K562 (cell line): ENCODE results near the gene TSPAN16. TPM values are rescaled to one million over a fixed set of nuclear protein-coding genes. Genes with fewer than 3 reads are reported as not detected.

ENCODE experiments used
- ATAC-seq: fragments of 200-7000 bp; cut with Tn5 transposase; 3 replicates; pipeline ENCODE4 v1.9.1; 2020; ENCODE audit warnings: moderate library complexity
- BruUV-seq: library from RNA; stranded (reverse); fragments of 400-500 nt; replicated peaks from 2 replicates; lab custom pipeline; 2021; lab: Mats Ljungman, UMichigan
- CTCF ChIA-PET: fragments of 300-600 bp; formaldehyde crosslinking; extraction: SDS; loops from one replicate; lab custom pipeline; 2021; ENCODE audit warnings: low intra/inter-chr PET ratio; lab: Yijun Ruan, JAX
- POLR2A ChIA-PET: fragments of 300-600, 350-650 bp; sonication (Branson Sonifier 250); formaldehyde crosslinking; extraction: SDS; loops from one replicate; lab custom pipeline; 2021; ENCODE audit warnings: antibody characterized with exemption, inconsistent platforms; lab: Yijun Ruan, JAX
- DNase-seq, 4 experiments: peaks; one replicate each; pipeline versions ENCODE4 v3.0.0 to v3.0.0-alpha.2; 2011 to 2018; ENCODE audit warnings: low spot score in 3 of 4, mixed read lengths in 3 of 4; ENCODE audit errors: extremely low read depth in 1 of 4
- FAIRE-seq: peaks from 2 replicates; lab custom pipeline; 2011; peaks lifted over from hg19 to GRCh38; lab: Jason Lieb, UNC
- H2AFZ ChIP-seq: 2 replicates; pipeline ENCODE4 v1.6.0; 2011; ENCODE audit warnings: low read depth, low read length, control low read depth, inconsistent platforms
- H3K27ac ChIP-seq: fragments of 200-600 bp; 3 replicates; pipeline ENCODE4 v1.8.0; 2011; ENCODE audit warnings: low read depth, mild to moderate bottlenecking, control low read depth, inconsistent platforms, low read length, moderate library complexity, mixed read lengths; ENCODE audit errors: extremely low read depth
- H3K27me3 ChIP-seq, 2 experiments: fragments of 300-600 bp in 1 of 2; 2 replicates in 1 of 2; 3 replicates in 1 of 2; pipeline versions ENCODE4 v1.6.0 to v1.8.0; 2011; ENCODE audit warnings: inconsistent platforms in 2 of 2, low read length in 2 of 2, mild to moderate bottlenecking in 1 of 2, mixed read lengths in 1 of 2, moderate library complexity in 1 of 2; ENCODE audit not compliant: control insufficient read depth in 2 of 2, insufficient read depth in 2 of 2
- H3K36me3 ChIP-seq: fragments of 300-600 bp; 3 replicates; pipeline ENCODE4 v1.8.0; 2011; ENCODE audit warnings: mild to moderate bottlenecking, low read length, inconsistent platforms; ENCODE audit not compliant: control insufficient read depth, insufficient read depth
- H3K4me1 ChIP-seq, 2 experiments: fragments of 200-600 bp in 1 of 2; replicated peaks in 1 of 2; 2 replicates in 1 of 2; 3 replicates in 1 of 2; pipeline versions ENCODE4 v1.5.1 to v1.8.0; 2011; ENCODE audit warnings: inconsistent platforms in 2 of 2, low read length in 2 of 2, mild to moderate bottlenecking in 1 of 2, mixed read lengths in 1 of 2, moderate library complexity in 1 of 2; ENCODE audit not compliant: control insufficient read depth in 2 of 2, insufficient read depth in 2 of 2
- H3K4me2 ChIP-seq: 2 replicates; pipeline ENCODE4 v1.6.1; 2011; ENCODE audit warnings: low read length, control low read depth, inconsistent platforms, mixed read lengths; ENCODE audit not compliant: insufficient read depth
- H3K4me3 ChIP-seq: fragments of 200-600 bp; sonication (generic), shearing (Covaris generic); 2 replicates; pipeline ENCODE4 v1.5.1; 2016; ENCODE audit warnings: control low read depth, inconsistent platforms
- H3K79me2 ChIP-seq: fragments of 200-600 bp; 3 replicates; pipeline ENCODE4 v1.8.0; 2011; ENCODE audit warnings: low read length, inconsistent platforms; ENCODE audit not compliant: control insufficient read depth, insufficient read depth
- H3K9ac ChIP-seq, 2 experiments: 2 replicates each; pipeline versions ENCODE4 v1.6.0 to v1.6.1; 2011; ENCODE audit warnings: low read depth in 2 of 2, low read length in 2 of 2, control low read depth in 1 of 2, inconsistent platforms in 1 of 2, mild to moderate bottlenecking in 1 of 2, mixed read lengths in 1 of 2; ENCODE audit not compliant: insufficient read depth in 1 of 2
- H3K9me1 ChIP-seq: one replicate; pipeline ENCODE4 v1.6.0; 2011; ENCODE audit warnings: inconsistent platforms, mild to moderate bottlenecking, low read length, moderate library complexity; ENCODE audit not compliant: control insufficient read depth, insufficient read depth
- H3K9me3 ChIP-seq: replicated peaks from 2 replicates; pipeline ENCODE4 v1.5.1; 2011; ENCODE audit warnings: low read depth, low read length, inconsistent platforms; ENCODE audit not compliant: control insufficient read depth, insufficient read depth
- H4K20me1 ChIP-seq: replicated peaks from 2 replicates; pipeline ENCODE4 v1.6.1; 2011; ENCODE audit warnings: low read length, inconsistent platforms, mixed read lengths; ENCODE audit not compliant: control insufficient read depth, insufficient read depth
- KLF10 ChIP-seq: fragments of 250-450 bp; sonication (Bioruptor Pico); IDR thresholded peaks from 2 replicates; pipeline ENCODE4 v1.6.1; 2021; ENCODE audit warnings: matching md5 sums
- MCM5 ChIP-seq: fragments of 450-650 bp; IDR thresholded peaks from 2 replicates; pipeline ENCODE4 v1.6.1; 2016; ENCODE audit warnings: low read depth
- MEF2D ChIP-seq: conservative IDR thresholded peaks from 2 replicates; pipeline ENCODE4 v1.6.1; 2016; ENCODE audit warnings: low read depth, missing genetic modification characterization, missing compliant biosample characterization
- MEIS2 ChIP-seq: fragments of 450-650 bp; IDR thresholded peaks from 2 replicates; pipeline ENCODE4 v1.6.1; 2014; ENCODE audit warnings: mild to moderate bottlenecking; ENCODE audit not compliant: partially characterized antibody
- RFX5 ChIP-seq: IDR thresholded peaks from 2 replicates; pipeline ENCODE4 v1.6.1; 2011; ENCODE audit warnings: low read depth, mild to moderate bottlenecking, improper control_type of control experiment, low read length
- SMARCA5 ChIP-seq: fragments of 450-650 bp; IDR thresholded peaks from 2 replicates; pipeline ENCODE4 v1.6.1; 2016
- TFAP4 ChIP-seq: sonication (generic); formaldehyde crosslinking; IDR thresholded peaks from 2 replicates; pipeline ENCODE4 v1.8.0; 2022; ENCODE audit warnings: missing genetic modification reagents, mild to moderate bottlenecking, moderate library complexity, borderline replicate concordance
- TOE1 ChIP-seq, 2 experiments: fragments of 450-650 bp in 1 of 2; sonication (generic) in 1 of 2; formaldehyde crosslinking in 1 of 2; IDR thresholded peaks; 2 replicates each; pipeline versions ENCODE4 v1.7.1 to v1.8.0; 2016 to 2022; ENCODE audit warnings: borderline replicate concordance in 2 of 2, mild to moderate bottlenecking in 2 of 2, antibody characterized with exemption in 1 of 2, inconsistent platforms in 1 of 2, low read depth in 1 of 2, missing genetic modification reagents in 1 of 2, moderate library complexity in 1 of 2
- ZC3H4 ChIP-seq: sonication (generic); formaldehyde crosslinking; IDR thresholded peaks from 2 replicates; pipeline ENCODE4 v1.9.0; 2021; ENCODE audit warnings: missing genetic modification reagents, borderline replicate concordance
- ZEB2 ChIP-seq: fragments of 450-650 bp; IDR thresholded peaks from 2 replicates; pipeline ENCODE4 v1.6.1; 2016
- ZKSCAN1 ChIP-seq: fragments of 150-350 bp; IDR thresholded peaks from 2 replicates; pipeline ENCODE4 v1.6.1; 2016; ENCODE audit warnings: low read depth, low read length
- ZNF274 ChIP-seq: IDR thresholded peaks from 2 replicates; pipeline ENCODE4 v1.6.1; 2011; ENCODE audit warnings: low read depth, mild to moderate bottlenecking, low read length, moderate library complexity, borderline replicate concordance
- ZNF354B ChIP-seq: fragments of 250-450 bp; sonication (Bioruptor Pico); IDR thresholded peaks from 2 replicates; pipeline ENCODE4 v1.4.0; 2020
- WGBS: fragments of 100-300 bp; shearing (Covaris generic); methylation state at CpG from one replicate; pipeline ENCODE4 v1.1.6; 2016; ENCODE audit warnings: low coverage, mixed read lengths; ENCODE audit not compliant: insufficient coverage; ENCODE audit errors: missing lambda C conversion rate; 5-methylcytosine and 5-hydroxymethylcytosine counted together
- in situ Hi-C: fragments of 300-500 bp; cut with MboI; formaldehyde crosslinking; loops from 4 replicates; pipeline ENCODE4 v1.15.0; 2018; ENCODE audit warnings: inconsistent platforms, mixed read lengths
- intact Hi-C: fragments of 100-400 bp; cut with micrococcal nuclease; formaldehyde crosslinking; loops from 2 replicates; pipeline ENCODE4 v1.14.2; 2022
- polyA plus RNA-seq, 8 experiments: library from polyadenylated mRNA; depleted of rRNA in 4 of 8; stranded (reverse) in 5 of 8; unstranded in 3 of 8; fragments of >200 nt; fragmentation: Nextera tagmentation in 2 of 8; fragmentation: Illumina TruSeq in 1 of 8; extraction: Ambion mirVana in 2 of 8; extraction: Trizol in 1 of 8; gene quantifications; 2 replicates each; pipeline versions ENCODE4 v1.2.1 to v1.2.3, GENCODE V29; 2011 to 2014; ENCODE audit warnings: inconsistent platforms in 1 of 8, missing spikeins in 1 of 8
- total RNA-seq, 7 experiments: library from RNA; depleted of rRNA in 6 of 7; stranded (reverse); fragments of >200 nt in 6 of 7; fragmentation: Illumina TruSeq in 2 of 7; extraction: Trizol in 2 of 7; gene quantifications; 2 replicates each; pipeline versions ENCODE4 v1.2.1 to v1.2.3, GENCODE V29; 2011 to 2021; ENCODE audit warnings: low replicate concordance in 1 of 7

TSPAN16 gene
- total and polyA plus RNA-seq, 9 of the 15 experiments (the other 6 are each of a cell fraction or from before 2014, with no cell fraction given), result not detected

GRCh38 chr19:11251217-11251616 lies 44.7 kb upstream of the TSPAN16 start:
- H3K9me1 ChIP-seq, result no peaks in the 10 kb centered on the region
- FAIRE-seq (no peak), DNase-seq (no peak), ATAC-seq (no peak)
- no peak overlapping the region for H2AFZ ChIP-seq
- no peaks in the 10 kb centered on the region for H3K27me3 ChIP-seq
- no peak overlapping the region for H3K27ac ChIP-seq
- in situ Hi-C loops (no loop called here), intact Hi-C loops (no loop called here)
- POLR2A ChIA-PET, result interaction anchor here (0.5 kb wide), 1 partner anchor 9 kb away, joined by 3 read pairs; no protein-coding TSS in a partner anchor
- H3K4me1 ChIP-seq, result peaks cover 0 to 5% of the 10 kb centered on the region in 2 experiments; a peak in 2 of 5 replicates
- peaks cover 23% of the 10 kb centered on the region; the same call in 2 of the 3 replicates for H3K36me3 ChIP-seq
- H3K9ac ChIP-seq, result no peak overlapping the region
- 100% methylated on average over 4 of the region's 4 CpGs for WGBS
- H3K9me3 ChIP-seq, result no peaks in the 10 kb centered on the region
- H3K4me2 ChIP-seq, result no peak overlapping the region
- CTCF ChIA-PET, result interaction anchor here (0.6 kb wide), 1 partner anchor 25 kb away, joined by 3 read pairs; no protein-coding TSS in a partner anchor
- BruUV-seq, result no TSS peak
- no peaks in the 10 kb centered on the region for H3K79me2 ChIP-seq
- H4K20me1 ChIP-seq, result 0 out of 2 replicates have a peak, but pooled peaks cover 6% of the 10 kb centered on the region
- H3K4me3 ChIP-seq, result no peak overlapping the region
- TF ChIP-seq RFX5 (peak; percentile 83), MEIS2 (no peak)

- no TSS peak for BruUV-seq
- no peak for ATAC-seq
- DNase-seq, result no peak
- TF ChIP-seq ZNF354B (CRISPR knock-in tag) (no peak), ZKSCAN1 (no peak), TOE1 (IDR thresholded peaks at IDR 0.05; ENCODE audit: borderline replicate concordance) (no peak), TOE1 (CRISPR knock-in tag; IDR thresholded peaks at IDR 0.05; ENCODE audit: borderline replicate concordance, low read depth) (no peak), SMARCA5 (no peak), TFAP4 (CRISPR knock-in tag) (no peak), ZC3H4 (CRISPR knock-in tag) (no peak), MCM5 (no peak), KLF10 (CRISPR knock-in tag) (no peak), MEF2D (tag) (no peak), ZEB2 (no peak), ZNF274 (no peak)
Observed at GRCh38 chr19:11251650-11252314, 44.2 kb upstream of the TSPAN16 start.

More at GRCh38 chr19:11251650-11252314, 44.2 kb upstream of the TSPAN16 start:
- Histone ChIP-seq H3K4me3 (no peak overlapping the region), H3K4me2 (no peak overlapping the region), H3K9me3 (no peaks in the 10 kb centered on the region), H4K20me1 (0 out of 2 replicates have a peak, but pooled peaks cover 8% of the 10 kb centered on the region), H3K9me1 (no peaks in the 10 kb centered on the region), H3K79me2 (no peaks in the 10 kb centered on the region), H3K27ac (no peak overlapping the region), H2AFZ (no peak overlapping the region), H3K36me3 (peaks cover 23% of the 10 kb centered on the region; the same call in 2 of the 3 replicates), H3K9ac (no peak overlapping the region), H3K27me3 (no peaks in the 10 kb centered on the region), H3K4me1 (peaks cover 0 to 5% of the 10 kb centered on the region in 2 experiments; a peak in 2 of 5 replicates)
- intact Hi-C loops (no loop called here), in situ Hi-C loops (no loop called here)
- FAIRE-seq, result no peak
- CTCF ChIA-PET, result interaction anchor here (0.6 kb wide), 1 partner anchor 26 kb away, joined by 3 read pairs; no protein-coding TSS in a partner anchor
- POLR2A ChIA-PET, result interaction anchor here (0.6 to 1.1 kb wide), 2 partner anchors 9 to 32 kb away, joined by 3 to 4 read pairs; no protein-coding TSS in a partner anchor
- 75% methylated on average over 11 of the region's 11 CpGs for WGBS
